Activated CD4-positive, alpha-beta T cell treated with anti-CD3 and anti-CD28 coated beads, Interleukin-2, amount 50 U/mL, for 24 hours (primary cell): ENCODE data around the gene SLC26A11.
"Not testable (repeated sequence)": the region's sequence is repeated elsewhere in the genome, so short reads cannot be mapped to it uniquely, and the experiment has no call there.

Source experiments
- DNase-seq, 2 donors: peaks; one replicate each; pipeline ENCODE4 v3.0.0-alpha.2; 2020; ENCODE audit warnings: low read depth in 1 of 2, low spot score in 1 of 2

Gene SLC26A11

DNA sequence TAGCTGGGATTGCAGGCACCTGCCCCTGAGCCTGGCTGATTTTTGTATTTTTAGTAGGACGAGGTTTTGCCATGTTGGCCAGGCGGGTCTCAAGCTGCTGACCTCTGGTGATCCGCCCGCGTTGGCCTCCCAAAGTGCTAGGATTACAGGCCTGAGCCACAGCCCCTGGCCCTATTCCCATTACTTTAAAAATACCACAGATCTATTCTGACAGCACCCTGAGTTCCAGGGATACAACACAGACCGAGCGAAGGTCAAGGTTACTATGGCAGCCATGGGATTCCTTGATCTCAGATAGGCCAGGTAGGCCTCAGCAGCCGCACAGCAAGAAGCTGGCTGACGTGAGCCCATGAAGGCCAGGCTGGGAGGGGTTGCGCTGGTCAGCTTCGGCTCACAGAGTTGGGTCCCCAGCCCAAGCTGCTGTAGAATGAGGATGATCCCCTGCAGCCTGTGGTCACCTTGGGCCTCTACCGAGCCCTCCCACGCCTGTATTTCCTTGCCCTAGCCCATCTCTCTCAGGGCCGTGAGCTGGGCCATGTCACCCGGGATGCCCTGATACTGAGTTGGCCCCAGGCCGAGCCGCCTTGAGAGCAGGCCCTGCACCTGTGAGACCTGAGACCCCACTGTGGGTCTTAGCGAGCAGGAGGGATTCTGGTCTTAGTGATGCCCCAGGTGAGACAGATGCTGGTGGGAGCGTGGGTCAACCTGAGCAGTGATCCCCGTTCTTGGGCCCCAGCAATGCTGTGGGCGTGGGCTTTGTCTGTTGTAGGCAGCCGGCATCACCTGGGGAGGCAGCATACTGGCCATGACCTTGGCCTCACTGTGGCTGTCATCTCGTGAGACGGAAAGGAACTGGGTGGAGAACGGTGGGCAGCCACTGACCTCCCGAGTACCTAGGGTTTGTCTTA, 23.6 kb downstream of the SLC26A11 start:
- no peak for DNase-seq

DNA sequence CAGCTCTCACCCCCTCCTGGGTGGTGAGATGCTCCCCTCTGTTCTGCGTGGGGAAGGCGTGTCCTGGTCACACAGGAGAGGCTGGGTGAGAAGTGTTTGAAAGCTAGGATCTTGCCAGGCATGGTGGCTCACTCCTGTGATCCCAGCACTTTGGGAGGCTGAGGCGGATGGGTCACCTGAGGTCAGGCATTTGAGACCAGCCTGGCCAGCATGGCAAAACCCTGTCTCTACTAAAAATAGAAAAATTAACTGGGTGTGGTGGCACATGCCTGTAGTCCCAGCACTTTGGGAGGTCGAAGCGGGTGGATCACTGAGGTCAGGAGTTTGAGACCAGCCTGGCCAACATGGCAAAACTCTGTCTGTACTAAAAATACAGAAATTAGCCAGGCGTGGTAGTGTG, 24.2 kb downstream of the SLC26A11 start:
- not testable (repeated sequence) for DNase-seq

DNA sequence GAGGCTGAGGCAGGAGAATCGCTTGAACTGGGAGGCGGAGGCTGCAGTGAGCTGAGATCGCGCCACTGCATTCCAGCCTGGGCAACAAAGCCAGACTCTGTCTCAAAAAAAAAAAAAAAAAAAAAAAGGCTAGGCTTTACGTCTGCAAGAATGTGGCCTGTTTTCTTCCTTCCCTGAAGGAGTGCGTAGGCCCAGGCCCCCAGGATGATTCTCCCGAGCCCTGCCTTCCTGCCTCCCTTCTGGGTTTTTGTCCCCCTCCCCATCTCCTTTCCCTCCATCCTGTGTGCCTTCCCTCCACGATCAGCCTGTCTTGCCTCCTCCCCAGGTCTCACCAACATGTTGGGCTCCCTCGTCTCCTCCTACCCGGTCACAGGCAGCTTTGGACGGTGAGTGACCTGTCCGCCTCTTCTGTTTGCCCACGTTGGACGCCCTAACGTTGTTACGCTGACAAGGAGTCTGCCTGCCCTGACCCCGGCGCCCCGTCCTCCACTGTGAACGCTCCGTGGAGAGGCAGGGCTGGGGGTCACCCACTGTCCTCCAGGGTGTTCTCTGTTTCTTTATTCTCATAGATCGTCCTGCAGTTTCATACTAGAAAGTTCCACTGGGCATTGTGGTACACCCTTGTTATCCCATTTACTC, 24.8 kb downstream of the SLC26A11 start:
- DNase-seq: no peak

- DNase-seq: no peak
Measured at GRCh38 chr17:80245566-80246265, 25.5 kb downstream of the SLC26A11 start.

GRCh38 chr17:80246266-80246681, 26.0 kb downstream of the SLC26A11 start:
- no peak for DNase-seq

GRCh38 chr17:80246726-80247125, 26.5 kb downstream of the SLC26A11 start:
- no peak for DNase-seq

- DNase-seq: no peak
Measured at GRCh38 chr17:80247561-80247960, 27.3 kb downstream of the SLC26A11 start.

- DNase-seq: no peak
Measured at GRCh38 chr17:80248001-80248893, 28.0 kb downstream of the SLC26A11 start.

DNA sequence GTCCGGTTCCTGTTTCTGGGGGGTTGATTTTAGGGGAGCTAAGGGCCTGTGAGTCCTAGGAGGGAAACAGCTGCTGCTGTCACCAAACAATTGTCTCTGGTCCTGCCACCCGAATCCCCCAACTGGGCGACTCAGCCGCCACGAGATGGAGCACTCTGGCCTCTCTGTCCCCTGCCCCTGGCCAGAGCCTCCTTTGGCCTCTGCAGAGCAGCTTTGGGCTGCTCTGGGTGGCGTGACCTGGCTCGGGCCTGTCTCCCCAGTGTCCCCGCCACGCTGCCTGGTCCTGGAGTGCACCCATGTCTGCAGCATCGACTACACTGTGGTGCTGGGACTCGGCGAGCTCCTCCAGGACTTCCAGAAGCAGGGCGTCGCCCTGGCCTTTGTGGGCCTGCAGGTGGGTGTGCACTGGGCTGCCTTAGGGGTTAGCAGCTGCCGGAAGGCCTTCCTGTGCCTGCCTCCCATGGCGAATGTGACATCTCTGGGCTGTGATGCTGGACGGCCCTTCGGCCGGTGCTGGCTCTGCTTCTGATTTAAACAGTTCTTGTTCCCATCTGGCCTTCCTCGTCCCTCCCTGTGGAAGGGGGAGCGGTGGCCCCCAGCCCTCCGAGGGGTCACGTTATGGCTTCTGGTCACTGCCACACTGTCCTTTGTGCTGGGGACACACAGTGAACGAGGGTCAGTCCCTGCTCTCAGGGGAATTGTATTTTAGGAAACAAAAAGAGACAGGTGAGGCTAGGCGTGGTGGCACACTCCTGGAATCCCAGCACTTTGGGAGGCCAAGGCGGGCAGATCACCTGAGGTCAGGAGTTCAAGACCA, 28.9 kb downstream of the SLC26A11 start:
- DNase-seq: no peak

- DNase-seq: no peak
Measured at GRCh38 chr17:80251966-80252365, 31.7 kb downstream of the SLC26A11 start.

DNA sequence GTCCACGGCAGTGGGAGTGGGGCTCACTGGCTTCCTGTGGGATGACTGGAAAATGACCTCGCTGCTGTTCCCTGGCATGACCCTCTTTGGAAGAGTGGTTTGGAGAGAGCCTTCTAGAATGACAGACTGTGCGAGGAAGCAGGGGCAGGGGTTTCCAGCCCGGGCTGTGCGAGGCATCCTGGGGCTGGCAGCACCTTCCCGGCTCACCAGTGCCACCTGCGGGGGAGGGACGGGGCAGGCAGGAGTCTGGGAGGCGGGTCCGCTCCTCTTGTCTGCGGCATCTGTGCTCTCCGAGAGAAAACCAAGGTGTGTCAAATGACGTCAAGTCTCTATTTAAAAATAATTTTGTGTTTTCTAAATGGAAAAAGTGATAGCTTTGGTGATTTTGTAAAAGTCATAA, 32.6 kb downstream of the SLC26A11 start:
- peak; percentile 68 to 80 for DNase-seq

- no peak for DNase-seq
Measured at GRCh38 chr17:80253631-80254395, 33.6 kb downstream of the SLC26A11 start.

DNA sequence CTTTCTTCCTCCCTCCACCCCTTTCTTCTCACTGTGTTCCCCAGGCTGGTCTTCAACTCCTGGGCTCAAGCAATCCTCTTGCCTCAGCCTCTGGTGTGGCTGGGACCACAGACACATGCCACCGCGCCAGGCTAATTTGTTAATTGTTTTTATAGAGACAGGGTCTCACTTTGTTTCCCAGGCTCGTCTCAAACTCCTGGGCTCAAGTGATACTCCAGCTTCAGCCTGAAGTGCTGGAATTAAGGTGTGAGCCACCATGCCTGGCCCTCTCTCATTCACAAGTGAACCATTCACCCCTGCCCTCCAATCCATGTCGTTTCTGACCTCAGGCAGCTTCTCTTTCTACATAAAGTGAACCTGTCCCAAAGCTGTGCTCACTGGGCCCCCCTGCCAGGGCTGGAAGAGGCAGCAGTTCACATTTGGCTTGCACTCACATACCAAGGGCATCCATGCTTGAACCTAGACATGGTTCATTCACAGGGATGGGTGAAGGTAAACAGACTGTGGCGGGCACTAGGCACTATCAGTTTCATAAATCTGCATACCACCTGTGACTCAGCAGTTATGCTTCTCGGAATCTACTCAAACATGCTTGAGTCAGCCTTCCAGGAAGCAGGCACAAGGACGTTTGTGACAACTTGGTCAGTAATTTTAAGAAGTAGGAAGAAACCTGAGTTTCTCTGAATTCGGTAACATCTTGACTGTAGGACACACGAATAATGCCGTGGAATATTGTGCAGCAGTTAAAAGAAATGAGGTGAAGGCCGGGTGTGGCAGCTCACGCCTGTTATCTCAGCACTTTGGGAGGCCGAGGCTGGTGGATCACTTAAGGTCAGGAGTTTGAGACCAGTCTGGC, 34.4 kb downstream of the SLC26A11 start:
- DNase-seq: peak in 1 of 2 donors; percentile 75

DNA sequence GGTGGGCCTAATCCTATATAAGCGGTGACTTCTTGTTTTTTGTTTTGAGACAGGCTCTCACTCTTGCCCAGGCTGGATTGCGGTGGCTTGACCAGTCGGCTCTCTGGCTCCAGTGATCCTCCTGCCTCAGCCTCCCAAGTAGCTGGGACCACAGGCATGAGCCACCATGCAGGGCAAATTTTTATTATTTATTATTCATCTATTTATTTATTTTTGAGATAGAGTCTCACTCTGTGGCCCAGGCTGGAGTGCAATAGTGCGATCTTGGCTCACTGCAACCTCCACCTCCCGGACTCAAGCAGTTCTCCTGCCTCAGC, 35.8 kb downstream of the SLC26A11 start:
- DNase-seq: no peak

GRCh38 chr17:80257716-80258213, 37.5 kb downstream of the SLC26A11 start:
- DNase-seq: no peak

DNA sequence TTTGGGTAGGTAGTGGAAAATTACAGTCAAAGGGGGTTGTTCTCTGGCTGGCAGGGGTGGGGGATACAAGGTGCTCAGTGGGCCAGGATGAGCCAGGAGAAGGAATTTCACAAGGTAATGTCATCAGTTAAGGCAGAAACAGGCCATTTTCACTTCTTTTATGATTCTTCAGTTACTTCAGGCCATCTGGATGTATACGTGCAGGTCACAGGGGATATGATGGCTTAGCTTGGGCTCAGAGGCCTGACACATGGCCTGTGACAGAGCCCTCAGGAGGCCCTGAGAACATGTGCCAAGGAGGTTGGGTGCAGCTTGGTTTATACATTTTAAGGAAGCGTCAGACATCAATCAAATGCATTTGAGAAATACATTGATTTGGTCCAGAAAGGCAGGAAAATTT, 38.1 kb downstream of the SLC26A11 start:
- DNase-seq: not testable (repeated sequence)

DNA sequence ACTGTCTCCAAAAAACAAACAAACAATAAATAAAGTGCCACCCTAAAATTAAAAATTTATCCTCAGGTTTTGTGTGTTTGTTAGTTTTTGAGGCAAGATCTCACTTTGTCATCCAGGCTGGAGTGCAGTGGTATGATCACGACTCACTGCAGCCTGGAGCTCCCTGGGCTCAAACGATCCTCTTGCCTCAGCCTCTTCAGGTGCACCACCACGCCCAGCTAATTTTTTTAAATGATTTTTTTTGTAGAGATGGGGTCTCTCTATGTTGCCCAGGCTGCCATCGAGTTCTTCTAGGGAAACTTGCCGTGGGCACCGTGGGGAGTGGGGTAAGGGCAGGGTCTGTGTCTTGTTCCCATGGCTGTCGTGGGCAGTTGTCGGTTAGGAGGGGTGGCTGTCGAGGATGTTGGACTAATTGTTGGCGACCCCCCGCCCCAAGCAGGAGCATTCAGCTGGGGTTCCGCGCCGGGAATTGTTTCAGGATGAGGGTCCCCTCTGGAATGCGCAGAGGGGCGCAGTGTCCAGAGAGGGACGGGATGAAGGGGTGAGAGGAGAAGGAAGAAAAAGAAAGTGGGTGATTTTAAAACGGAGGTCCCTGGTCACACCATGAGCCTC, 39.3 kb downstream of the SLC26A11 start:
- DNase-seq: no peak

DNA sequence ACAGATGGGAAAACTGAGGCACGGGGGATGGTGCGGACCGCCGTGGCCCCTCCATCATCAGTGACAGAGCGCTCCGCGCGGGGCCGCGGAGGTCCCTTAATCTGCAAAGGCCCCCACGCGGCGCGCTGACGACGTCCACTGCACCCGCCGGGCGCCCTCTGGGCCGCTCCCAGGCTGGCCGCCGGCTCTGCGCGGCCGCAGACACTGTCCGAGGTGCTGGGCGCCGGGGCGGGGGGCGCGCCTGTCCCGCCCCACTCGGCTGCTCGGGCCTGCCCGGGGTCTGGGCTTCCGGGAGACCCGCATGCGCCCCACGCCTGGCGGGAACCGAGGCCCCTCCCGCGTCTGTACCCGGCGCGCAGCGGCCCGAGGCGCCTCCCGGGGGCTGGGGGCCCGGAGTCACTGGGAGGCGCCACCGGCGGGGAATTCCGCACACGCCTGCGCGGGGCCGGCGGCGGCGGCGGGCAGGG, 39.9 kb downstream of the SLC26A11 start:
- peak in 1 of 2 donors; percentile 66 for DNase-seq
